Tibial artery (tissue), 4 donors: ENCODE results near the gene CCNL1.
"Not testable (repeated sequence)": the region's sequence is repeated elsewhere in the genome, so short reads cannot be mapped to it uniquely, and the experiment has no call there.

Experiments
- DNase-seq, 2 donors: peaks; one replicate each; pipeline ENCODE4 v3.0.0-alpha.2; 2019
- H3K27ac ChIP-seq, 2 donors: fragments of 200-600 bp; sonication (generic) in 1 of 2; 1 replicate in 1 of 2; 2 replicates in 1 of 2; pipeline ENCODE4 v1.5.1; 2018 to 2019; ENCODE audit warnings: mild to moderate bottlenecking in 1 of 2
- H3K27me3 ChIP-seq, 2 donors: fragments of 200-600 bp; sonication (generic) in 1 of 2; one replicate each; pipeline versions ENCODE4 v1.5.1 to v1.6.0; 2016 to 2019
- H3K36me3 ChIP-seq, 3 donors: fragments of 200-600 bp; sonication (generic) in 2 of 3; one replicate each; pipeline ENCODE4 v1.5.1; 2016 to 2019; ENCODE audit warnings: mild to moderate bottlenecking in 2 of 3
- H3K4me1 ChIP-seq, 4 donors: fragments of 200-600 bp; sonication (generic) in 2 of 4; 1 replicate in 3 of 4; 2 replicates in 1 of 4; pipeline ENCODE4 v1.5.1; 2016 to 2019
- H3K4me3 ChIP-seq, 2 donors: fragments of 200-600 bp; sonication (generic) in 1 of 2; 1 replicate in 1 of 2; 2 replicates in 1 of 2; pipeline ENCODE4 v1.5.1; 2018 to 2019; ENCODE audit warnings: mild to moderate bottlenecking in 2 of 2
- H3K9me3 ChIP-seq, 3 donors: fragments of 200-600 bp; sonication (generic) in 1 of 3; one replicate each; pipeline ENCODE4 v1.5.1; 2016 to 2019
- CTCF ChIP-seq, 2 experiments: fragments of 200-600 bp in 1 of 2; fragments of 450-650 bp in 1 of 2; IDR thresholded peaks; one replicate each; pipeline ENCODE4 v1.5.1; 2017 to 2019; ENCODE audit warnings: antibody characterized with exemption in 2 of 2, mild to moderate bottlenecking in 1 of 2, moderate library complexity in 1 of 2
- intact Hi-C: fragments of 100-400 bp; cut with DNase I; formaldehyde crosslinking; loops from one replicate; pipeline ENCODE4 v1.15.0; 2023; ENCODE audit warnings: low total_unique reads

Gene CCNL1

GRCh38 chr3:157195965-157196364 lies 36.0 kb upstream of the CCNL1 start:
- H3K9me3 ChIP-seq = peaks cover 4 to 43% (median 8%) of the 10 kb centered on the region in 3 donors
- H3K27me3 ChIP-seq = no peaks in the 10 kb centered on the region
- H3K4me1 ChIP-seq = no peaks in the 10 kb centered on the region
- no peak overlapping the region for H3K4me3 ChIP-seq
- no peak for TF ChIP-seq CTCF (IDR thresholded peaks at IDR 0.05)
- H3K36me3 ChIP-seq = no peaks in the 10 kb centered on the region
- intact Hi-C loops = no loop called here
- DNase-seq = no peak
- H3K27ac ChIP-seq = no peak overlapping the region

- DNase-seq, intact Hi-C loops, H3K27me3 ChIP-seq, H3K4me3 ChIP-seq, H3K27ac ChIP-seq, H3K4me1 ChIP-seq: not testable (repeated sequence)
- Histone ChIP-seq H3K9me3 (peaks cover 5 to 77% (median 23%) of the 10 kb centered on the region in 3 donors), H3K36me3 (peaks cover 7 to 11% (median 9%) of the 10 kb centered on the region in 3 donors)
Measured at GRCh38 chr3:157191149-157191548, 31.2 kb upstream of the CCNL1 start.

GRCh38 chr3:157190380-157190872 lies 30.5 kb upstream of the CCNL1 start:
- Histone ChIP-seq H3K9me3 (peaks cover 5 to 73% (median 23%) of the 10 kb centered on the region in 3 donors), H3K36me3 (peaks cover 13 to 18% (median 16%) of the 10 kb centered on the region in 3 donors), H3K27ac (no peak overlapping the region), H3K4me1 (no peaks in the 10 kb centered on the region), H3K4me3 (no peak overlapping the region), H3K27me3 (no peaks in the 10 kb centered on the region)
- intact Hi-C loops = no loop called here
- no peak for TF ChIP-seq CTCF (IDR thresholded peaks at IDR 0.05)
- DNase-seq = no peak

GRCh38 chr3:157188391-157188790 lies 28.4 kb upstream of the CCNL1 start:
- intact Hi-C loops = no loop called here
- TF ChIP-seq CTCF (IDR thresholded peaks at IDR 0.05) = no peak
- Histone ChIP-seq H3K4me3 (no peak overlapping the region), H3K27me3 (no peaks in the 10 kb centered on the region), H3K4me1 (no peaks in the 10 kb centered on the region), H3K9me3 (peaks cover 5 to 61% (median 23%) of the 10 kb centered on the region in 3 donors), H3K36me3 (peaks cover 19 to 37% (median 30%) of the 10 kb centered on the region in 3 donors), H3K27ac (no peak overlapping the region)
- DNase-seq = no peak

- Histone ChIP-seq H3K36me3 (peaks cover 30 to 45% (median 31%) of the 10 kb centered on the region in 3 donors), H3K27ac (no peak overlapping the region), H3K4me1 (no peaks in the 10 kb centered on the region), H3K27me3 (no peaks in the 10 kb centered on the region), H3K4me3 (no peak overlapping the region), H3K9me3 (peaks cover 0 to 21% (median 5%) of the 10 kb centered on the region in 3 donors)
- no peak for DNase-seq
- intact Hi-C loops = no loop called here
- TF ChIP-seq CTCF (IDR thresholded peaks at IDR 0.05) = no peak
Measured at GRCh38 chr3:157182879-157183278, 22.9 kb upstream of the CCNL1 start.

- Histone ChIP-seq H3K9me3 (peaks cover 0 to 4% (median under 1%) of the 10 kb centered on the region in 3 donors), H3K36me3 (peaks cover 10 to 27% (median 16%) of the 10 kb centered on the region in 3 donors), H3K27me3 (no peaks in the 10 kb centered on the region), H3K4me3 (no peak overlapping the region), H3K27ac (no peak overlapping the region), H3K4me1 (peaks cover 0 to 14% (median 12%) of the 10 kb centered on the region in 4 donors)
- DNase-seq = no peak
- TF ChIP-seq CTCF (IDR thresholded peaks at IDR 0.05) = no peak
- intact Hi-C loops = no loop called here
Measured at GRCh38 chr3:157180262-157180661, 20.3 kb upstream of the CCNL1 start.
